Endothelial cell (in vitro differentiated cells): ENCODE data around the gene ATG101. TPM values are rescaled to one million over a fixed set of nuclear protein-coding genes. Genes with fewer than 3 reads are reported as not detected.
A peak's percentile ranks its signal among the peaks of the same experiment; 100 is the strongest.

Experiments
- DNase-seq: peaks from one replicate; pipeline ENCODE4 v3.0.0; 2021; ENCODE audit warnings: low spot score
- H3K27ac Mint-ChIP-seq: one replicate; pipeline ENCODE4 v1.8.0; 2021; ENCODE audit warnings: mixed read lengths, inconsistent platforms; ENCODE audit not compliant: unreplicated experiment
- H3K27me3 Mint-ChIP-seq: one replicate; pipeline ENCODE4 v1.8.0; 2021; ENCODE audit warnings: mild to moderate bottlenecking, moderate library complexity, mixed read lengths, inconsistent platforms; ENCODE audit not compliant: unreplicated experiment
- H3K36me3 Mint-ChIP-seq: one replicate; pipeline ENCODE4 v1.8.0; 2021; ENCODE audit warnings: mild to moderate bottlenecking, low read depth, mixed read lengths, inconsistent platforms; ENCODE audit not compliant: unreplicated experiment
- H3K4me1 Mint-ChIP-seq: one replicate; pipeline ENCODE4 v1.8.0; 2021; ENCODE audit warnings: mild to moderate bottlenecking, mixed read lengths, inconsistent platforms; ENCODE audit not compliant: unreplicated experiment
- H3K4me3 Mint-ChIP-seq: one replicate; pipeline ENCODE4 v1.8.0; 2021; ENCODE audit warnings: mild to moderate bottlenecking, mixed read lengths, inconsistent platforms; ENCODE audit not compliant: unreplicated experiment
- H3K9me3 Mint-ChIP-seq: one replicate; pipeline ENCODE4 v1.8.0; 2021; ENCODE audit warnings: mixed read lengths, inconsistent platforms; ENCODE audit not compliant: unreplicated experiment
- CTCF ChIP-seq: fragments of 200-600 bp; sonication (generic); IDR thresholded peaks from one replicate; pipeline ENCODE4 v1.5.0; 2021; ENCODE audit warnings: antibody characterized with exemption; ENCODE audit not compliant: unreplicated experiment
- total RNA-seq: library from RNA; stranded (reverse); fragmentation: NEBNext Ultra II Directional; extraction: Animal tissue kit (Norgen Biotek cat#: 25700); gene quantifications from one replicate; pipeline ENCODE4 v1.2.1, GENCODE V29; 2021; ENCODE audit not compliant: unreplicated experiment

ATG101 gene
- total RNA-seq, 1 donor from 2014 or later, result 30.6 TPM

- DNase-seq, result no peak
- peaks cover 33% of the 10 kb centered on the region for H3K36me3 Mint-ChIP-seq
- H3K4me1 Mint-ChIP-seq, result peaks cover 3% of the 10 kb centered on the region
- TF ChIP-seq CTCF, result no peak
- H3K4me3 Mint-ChIP-seq, result no peak overlapping the region
- peaks cover 4% of the 10 kb centered on the region for H3K27me3 Mint-ChIP-seq
- H3K27ac Mint-ChIP-seq, result no peak overlapping the region
- no peaks in the 10 kb centered on the region for H3K9me3 Mint-ChIP-seq
Observed at GRCh38 chr12:52076811-52077210, 7.0 kb downstream of the ATG101 start.

DNA sequence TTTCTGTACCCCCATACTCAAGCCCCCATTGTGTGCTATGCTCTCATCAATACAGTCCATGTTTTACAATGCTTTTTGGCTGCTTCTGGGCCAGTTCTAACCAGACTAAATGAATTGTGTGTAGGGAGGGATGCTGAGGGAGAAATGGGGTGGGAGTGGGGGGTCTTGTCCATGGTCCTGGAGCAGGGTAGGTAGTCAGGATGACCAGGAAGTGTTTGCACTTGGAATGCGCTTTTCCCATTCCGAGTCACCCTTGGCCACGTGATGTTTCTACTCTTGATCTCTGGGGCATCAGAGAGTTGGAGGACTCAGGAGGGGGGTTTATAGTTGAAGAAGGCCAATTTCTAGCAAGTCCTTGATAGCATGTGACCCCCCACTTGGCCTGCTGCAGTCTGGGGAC lies 8.5 kb downstream of the ATG101 start:
- Mint-ChIP-seq H3K36me3 (peaks cover 29% of the 10 kb centered on the region), H3K9me3 (no peaks in the 10 kb centered on the region), H3K27me3 (peaks cover 4% of the 10 kb centered on the region), H3K4me1 (peaks cover 10% of the 10 kb centered on the region), H3K27ac (no peak overlapping the region), H3K4me3 (peak overlapping the region; percentile 44)
- no peak for TF ChIP-seq CTCF
- no peak for DNase-seq

- no peak for TF ChIP-seq CTCF
- no peak for DNase-seq
- Mint-ChIP-seq H3K27ac (no peak within 1 kb of the TSS), H3K9me3 (no peaks in the 10 kb centered on the region), H3K27me3 (peaks cover 8% of the 10 kb centered on the region), H3K36me3 (peaks cover 22% of the 10 kb centered on the region), H3K4me3 (no peak within 1 kb of the TSS), H3K4me1 (peaks cover 10% of the 10 kb centered on the region)
Observed at GRCh38 chr12:52079576-52080402, 10.0 kb downstream of the ATG101 start, which contains the start of gene SMIM41. Gene SMIM41 (plus strand): TSS chr12:52079704. CDS start chr12:52079780, 76 bp downstream.

DNA sequence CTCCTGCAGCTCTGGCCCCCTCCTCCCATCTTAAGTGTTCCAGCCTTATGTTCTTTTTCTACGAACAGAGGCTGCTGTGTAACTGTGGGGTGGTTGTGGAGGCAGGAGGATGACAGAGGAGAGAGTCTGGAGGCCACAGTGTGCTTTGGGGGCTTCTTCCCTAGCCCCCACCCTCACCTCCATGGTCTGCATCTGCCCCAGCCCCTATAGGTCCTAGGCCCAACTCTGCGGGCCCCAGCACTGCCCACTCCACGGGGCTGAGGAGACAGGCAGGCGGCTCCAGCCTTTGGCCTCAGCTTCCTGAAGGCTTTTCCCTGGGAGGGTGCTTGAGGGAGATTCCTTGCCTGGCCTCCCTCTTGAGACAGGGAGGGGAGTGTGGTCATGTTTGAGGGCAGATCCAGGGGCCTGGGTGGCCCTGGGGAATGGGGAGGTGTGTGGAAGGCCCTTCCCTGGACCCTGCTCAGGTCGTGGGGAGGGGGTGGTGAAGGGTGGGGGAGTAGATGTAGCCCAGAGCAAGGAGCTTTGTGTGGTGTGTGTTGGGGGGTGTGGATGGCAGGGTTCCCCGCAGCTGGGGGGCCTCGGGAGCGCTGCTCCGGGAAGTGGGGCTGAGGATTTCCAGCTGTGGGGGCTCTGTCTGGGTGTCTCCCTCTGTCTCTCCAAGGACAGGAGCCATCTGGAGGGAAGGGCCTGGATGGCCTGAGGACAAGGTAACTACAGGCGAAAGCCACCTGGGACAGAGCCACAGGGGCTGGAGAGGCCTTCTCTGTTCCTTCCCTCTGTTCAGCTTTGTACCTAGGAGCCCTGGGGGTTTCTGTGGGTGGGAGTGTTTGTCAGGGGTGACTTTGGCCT lies 10.8 kb downstream of the ATG101 start:
- Mint-ChIP-seq H3K4me1 (peaks cover 10% of the 10 kb centered on the region), H3K27me3 (peaks cover 8% of the 10 kb centered on the region), H3K4me3 (no peak overlapping the region), H3K9me3 (no peaks in the 10 kb centered on the region), H3K27ac (no peak overlapping the region), H3K36me3 (peaks cover 22% of the 10 kb centered on the region)
- TF ChIP-seq CTCF, result no peak
- no peak for DNase-seq
